ENCODE results near the gene FSD1.

FSD1 gene

GRCh38 chr19:4370418-4371041 is 66.1 kb downstream of the FSD1 start:
- DNase-seq (ENCODE audit: low read depth): no peak
- no peak for TF ChIP-seq CTCF (conservative IDR thresholded peaks at IDR 0.05; ENCODE audit: low read depth, low read length)
- H3K4me3 ChIP-seq (ENCODE audit: low read length): no peak overlapping the region

GRCh38 chr19:4371247-4372164 is 67.1 kb downstream of the FSD1 start:
- H3K4me3 ChIP-seq (ENCODE audit: low read length): no peak overlapping the region
- DNase-seq (ENCODE audit: low read depth): no peak
- no peak for TF ChIP-seq CTCF (conservative IDR thresholded peaks at IDR 0.05; ENCODE audit: low read depth, low read length)

- no peak for TF ChIP-seq CTCF (conservative IDR thresholded peaks at IDR 0.05; ENCODE audit: low read depth, low read length)
- no peak overlapping the region for H3K4me3 ChIP-seq (ENCODE audit: low read length)
- no peak for DNase-seq (ENCODE audit: low read depth)
Measured at GRCh38 chr19:4372165-4373012, 68.0 kb downstream of the FSD1 start.

GRCh38 chr19:4373013-4373367 is 68.6 kb downstream of the FSD1 start:
- DNase-seq (ENCODE audit: low read depth): no peak
- no peak for TF ChIP-seq CTCF (conservative IDR thresholded peaks at IDR 0.05; ENCODE audit: low read depth, low read length)
- H3K4me3 ChIP-seq (ENCODE audit: low read length): no peak overlapping the region
